ENCODE measurements around the gene IDUA. TPM values are rescaled to one million over a fixed set of nuclear protein-coding genes. Genes with fewer than 3 reads are reported as not detected.

The IDUA gene
- total RNA-seq, 1 experiment from 2014 or later, result 10.1 TPM

DNA sequence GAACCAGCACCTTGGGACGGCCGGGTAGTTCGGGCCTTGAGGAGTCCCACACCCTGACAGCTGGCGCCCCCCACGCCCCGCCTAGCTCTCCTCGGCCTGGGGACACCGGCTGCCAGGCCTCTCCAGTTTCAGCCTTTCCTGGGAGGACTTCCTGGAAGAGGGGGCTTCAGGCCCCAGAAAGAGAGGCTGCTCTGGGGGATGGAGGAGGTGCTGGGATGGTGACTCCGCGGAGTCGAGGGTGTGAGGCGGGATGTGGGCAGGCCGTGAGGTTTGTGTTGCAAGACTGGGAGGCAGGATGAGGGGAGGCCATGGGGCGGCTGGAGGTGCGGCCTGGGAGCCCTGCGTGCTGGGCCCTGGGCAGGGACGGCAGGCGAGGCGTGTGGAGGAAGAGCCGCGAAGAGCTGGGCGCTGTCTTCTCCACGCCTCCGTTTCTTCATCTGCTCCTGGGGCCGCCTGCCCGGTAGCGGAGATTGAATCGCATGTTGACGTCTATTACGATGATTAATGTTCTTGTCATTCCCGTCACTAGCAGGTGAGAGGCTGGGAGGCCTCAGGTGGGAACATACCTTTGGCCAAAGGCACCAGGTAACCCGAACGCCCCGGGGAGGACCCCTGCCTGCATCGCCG, 23.7 kb downstream of the IDUA start:
- intact Hi-C loops (cut with micrococcal nuclease), result no loop called here
- Histone ChIP-seq H3K36me3 (ENCODE audit: low read depth, low read length) (no peaks in the 10 kb centered on the region), H3K4me2 (ENCODE audit: low read length) (peak overlapping the region; percentile 97), H2AFZ (ENCODE audit: low read length) (peak overlapping the region; percentile 73; the same call in 1 of the 2 replicates), H4K20me1 (ENCODE audit: low read length) (no peaks in the 10 kb centered on the region; the same call in 1 of the 2 replicates), H3F3A (ENCODE audit: low read length, unreplicated experiment) (no peaks in the 10 kb centered on the region), H3K9me3 (ENCODE audit: low read length) (no peaks in the 10 kb centered on the region), H3K4me3 (ENCODE audit: low read length) (peak overlapping the region; percentile 71), H3K27ac (ENCODE audit: low read length) (peak overlapping the region; percentile 72), H3K9ac (ENCODE audit: low read length) (peak overlapping the region; percentile 55), H3K27me3 (ENCODE audit: low read length) (0 out of 2 replicates have a peak, but pooled peaks cover 5% of the 10 kb centered on the region), H3K4me1 (ENCODE audit: insufficient read depth, low read length) (peaks cover 12% of the 10 kb centered on the region), H3K79me2 (ENCODE audit: low read length) (no peaks in the 10 kb centered on the region), H3K9me2 (replicated peaks; ENCODE audit: low read length) (no peaks in the 10 kb centered on the region)
- ChIA-PET CTCF (no interaction called here), POLR2A (ENCODE audit: unreplicated experiment) (interaction anchor here (0.6 to 0.7 kb wide), 2 partner anchors 43 to 158 kb away, joined by 3 to 16 read pairs; no protein-coding TSS in a partner anchor)
- TSS peak; percentile 60 for BruUV-seq (replicated peaks)
- peak; percentile 79 for DNase-seq
- TF ChIP-seq EZH2 (IDR thresholded peaks at IDR 0.05; ENCODE audit: low read length, unreplicated experiment) (no peak), CTCF (conservative IDR thresholded peaks at IDR 0.05; ENCODE audit: low read depth, low read length) (no peak), EZH2phosphoT487 (IDR thresholded peaks at IDR 0.05; ENCODE audit: borderline replicate concordance, low read length) (peak; percentile 95)
- ATAC-seq, result peak; percentile 27

- Histone ChIP-seq H3K4me2 (ENCODE audit: low read length) (peak within 1 kb of the TSS; percentile 97), H3F3A (ENCODE audit: low read length, unreplicated experiment) (no peaks in the 10 kb centered on the region), H2AFZ (ENCODE audit: low read length) (peak within 1 kb of the TSS; percentile 73; the same call in 1 of the 2 replicates), H4K20me1 (ENCODE audit: low read length) (no peaks in the 10 kb centered on the region; the same call in 1 of the 2 replicates), H3K9me3 (ENCODE audit: low read length) (no peaks in the 10 kb centered on the region), H3K27ac (ENCODE audit: low read length) (peak within 1 kb of the TSS; percentile 72), H3K4me1 (ENCODE audit: insufficient read depth, low read length) (peaks cover 12% of the 10 kb centered on the region), H3K4me3 (ENCODE audit: low read length) (peak within 1 kb of the TSS; percentile 73), H3K9ac (ENCODE audit: low read length) (peak within 1 kb of the TSS; percentile 55), H3K9me2 (replicated peaks; ENCODE audit: low read length) (no peaks in the 10 kb centered on the region), H3K79me2 (ENCODE audit: low read length) (no peaks in the 10 kb centered on the region), H3K36me3 (ENCODE audit: low read depth, low read length) (no peaks in the 10 kb centered on the region), H3K27me3 (ENCODE audit: low read length) (0 out of 2 replicates have a peak, but pooled peaks cover 5% of the 10 kb centered on the region)
- ATAC-seq, result peak; percentile 53
- TF ChIP-seq CTCF (conservative IDR thresholded peaks at IDR 0.05; ENCODE audit: low read depth, low read length) (no peak), EZH2phosphoT487 (IDR thresholded peaks at IDR 0.05; ENCODE audit: borderline replicate concordance, low read length) (no peak), EZH2 (IDR thresholded peaks at IDR 0.05; ENCODE audit: low read length, unreplicated experiment) (no peak)
- intact Hi-C loops (cut with micrococcal nuclease), result no loop called here
- peak; percentile 77 for DNase-seq
- POLR2A ChIA-PET (ENCODE audit: unreplicated experiment), result interaction anchor here (0.6 to 0.7 kb wide), 2 partner anchors 42 to 158 kb away, joined by 3 to 16 read pairs; no protein-coding TSS in a partner anchor
- CTCF ChIA-PET, result no interaction called here
- BruUV-seq (replicated peaks), result no TSS peak
Observed at GRCh38 chr4:1011022-1011665, 24.3 kb downstream of the IDUA start, which contains the start of gene FGFRL1. Gene FGFRL1, plus strand, starts transcription at chr4:1011626. Its CDS starts 860 bp downstream, at chr4:1012486.
